H9 (cell line): ENCODE measurements around the gene TARBP1. TPM values are rescaled to one million over a fixed set of nuclear protein-coding genes. Genes with fewer than 3 reads are reported as not detected.

Experiments used
- DNase-seq: peaks from one replicate; pipeline ENCODE4 v3.0.0-alpha.2; 2017
- H2AFZ ChIP-seq: one replicate; pipeline ENCODE4 v1.6.1; 2013; ENCODE audit warnings: mild to moderate bottlenecking, low read length, control low read depth, moderate library complexity
- H2AK5ac ChIP-seq: 2 replicates; pipeline ENCODE4 v1.6.1; 2013; ENCODE audit warnings: low read length, control low read depth, mixed read lengths; ENCODE audit not compliant: insufficient read length
- H2BK120ac ChIP-seq: one replicate; pipeline ENCODE4 v1.6.1; 2013; ENCODE audit warnings: low read depth, mild to moderate bottlenecking, low read length, control low read depth, inconsistent platforms; ENCODE audit not compliant: poor library complexity, severe bottlenecking
- H2BK12ac ChIP-seq: 2 replicates; pipeline ENCODE4 v1.6.1; 2013; ENCODE audit warnings: low read length, control low read depth, mixed read lengths, low read depth; ENCODE audit not compliant: insufficient read length
- H2BK15ac ChIP-seq: 2 replicates; pipeline ENCODE4 v1.6.1; 2013; ENCODE audit warnings: low read depth, low read length, control low read depth
- H2BK20ac ChIP-seq: one replicate; pipeline ENCODE4 v1.6.1; 2013; ENCODE audit warnings: low read depth, mild to moderate bottlenecking, low read length, control low read depth, inconsistent platforms; ENCODE audit not compliant: poor library complexity, severe bottlenecking
- H2BK5ac ChIP-seq: 2 replicates; pipeline ENCODE4 v1.6.1; 2013; ENCODE audit warnings: low read length, control low read depth, mixed read lengths; ENCODE audit not compliant: insufficient read length
- H3K14ac ChIP-seq: 2 replicates; pipeline ENCODE4 v1.6.1; 2013; ENCODE audit warnings: low read length, control low read depth; ENCODE audit not compliant: insufficient read depth
- H3K18ac ChIP-seq: 2 replicates; pipeline ENCODE4 v1.6.1; 2013; ENCODE audit warnings: low read depth, mild to moderate bottlenecking, mixed read lengths, low read length, control low read depth; ENCODE audit not compliant: insufficient read length
- H3K23ac ChIP-seq: 2 replicates; pipeline ENCODE4 v1.6.1; 2013; ENCODE audit warnings: low read length, control low read depth, mixed read lengths, low read depth; ENCODE audit not compliant: insufficient read length
- H3K23me2 ChIP-seq: 2 replicates; pipeline ENCODE4 v1.6.1; 2013; ENCODE audit warnings: low read depth, mild to moderate bottlenecking, mixed read lengths, low read length, control low read depth; ENCODE audit not compliant: insufficient read length, poor library complexity, severe bottlenecking
- H3K27ac ChIP-seq: 2 replicates; pipeline ENCODE4 v1.5.1; 2013; ENCODE audit warnings: low read length, control low read depth, mixed read lengths, low read depth; ENCODE audit not compliant: insufficient read length
- H3K27me3 ChIP-seq: 2 replicates; pipeline ENCODE4 v1.6.1; 2013; ENCODE audit warnings: low read length, control low read depth, inconsistent platforms; ENCODE audit not compliant: insufficient read depth
- H3K4ac ChIP-seq: 2 replicates; pipeline ENCODE4 v1.6.1; 2013; ENCODE audit warnings: low read depth, mild to moderate bottlenecking, control low read depth, inconsistent platforms, low read length, moderate library complexity
- H3K4me1 ChIP-seq: 2 replicates; pipeline ENCODE4 v1.6.1; 2013; ENCODE audit warnings: low read length, control low read depth, inconsistent platforms; ENCODE audit not compliant: insufficient read depth
- H3K4me2 ChIP-seq: 2 replicates; pipeline ENCODE4 v1.6.1; 2013; ENCODE audit warnings: low read length, control low read depth, mixed read lengths; ENCODE audit not compliant: insufficient read length, insufficient read depth
- H3K56ac ChIP-seq: 2 replicates; pipeline ENCODE4 v1.6.1; 2013; ENCODE audit warnings: low read depth, mild to moderate bottlenecking, mixed read lengths, low read length, control low read depth; ENCODE audit not compliant: insufficient read length
- H3K79me1 ChIP-seq: 2 replicates; pipeline ENCODE4 v1.6.1; 2013; ENCODE audit warnings: low read depth, mild to moderate bottlenecking, moderate library complexity, low read length, control low read depth, inconsistent platforms; ENCODE audit not compliant: insufficient read depth, poor library complexity, severe bottlenecking
- H3K79me2 ChIP-seq: 2 replicates; pipeline ENCODE4 v1.6.1; 2013; ENCODE audit warnings: low read length, control low read depth, inconsistent platforms; ENCODE audit not compliant: insufficient read depth
- H3K9ac ChIP-seq: 2 replicates; pipeline ENCODE4 v1.6.1; 2013; ENCODE audit warnings: low read length, control low read depth, mixed read lengths; ENCODE audit not compliant: insufficient read length; ENCODE audit errors: extremely low read depth
- H3K9me3 ChIP-seq: one replicate; pipeline ENCODE4 v1.6.1; 2013; ENCODE audit warnings: low read depth, low read length, inconsistent platforms; ENCODE audit not compliant: control insufficient read depth
- H3T11ph ChIP-seq: one replicate; pipeline ENCODE4 v1.6.1; 2013; ENCODE audit warnings: mild to moderate bottlenecking, low read length, control low read depth, inconsistent platforms
- H4K20me1 ChIP-seq: one replicate; pipeline ENCODE4 v1.6.1; 2013; ENCODE audit not compliant: control insufficient read depth, insufficient read length, insufficient read depth
- H4K5ac ChIP-seq: 2 replicates; pipeline ENCODE4 v1.6.1; 2013; ENCODE audit warnings: low read depth, mild to moderate bottlenecking, mixed read lengths, low read length, control low read depth; ENCODE audit not compliant: insufficient read length
- H4K8ac ChIP-seq: replicated peaks from 2 replicates; pipeline ENCODE4 v1.6.1; 2013; ENCODE audit warnings: low read length, control low read depth, mixed read lengths, low read depth; ENCODE audit not compliant: insufficient read length
- H4K91ac ChIP-seq: 2 replicates; pipeline ENCODE4 v1.6.1; 2013; ENCODE audit warnings: low read depth, mild to moderate bottlenecking, moderate library complexity, mixed read lengths, low read length, control low read depth; ENCODE audit not compliant: insufficient read length
- H3K27ac Mint-ChIP-seq, 3 experiments: 2 replicates in 2 of 3; 3 replicates in 1 of 3; pipeline ENCODE4 v1.8.0; 2020 to 2021; ENCODE audit warnings: mixed read lengths in 3 of 3, mild to moderate bottlenecking in 1 of 3, moderate library complexity in 1 of 3
- H3K27me3 Mint-ChIP-seq: 2 replicates; pipeline ENCODE4 v1.8.0; 2021; ENCODE audit warnings: low read depth, mild to moderate bottlenecking, moderate library complexity, mixed read lengths
- H3K36me3 Mint-ChIP-seq, 3 experiments: 2 replicates in 2 of 3; 3 replicates in 1 of 3; pipeline ENCODE4 v1.8.0; 2020 to 2021; ENCODE audit warnings: low read depth in 3 of 3, mixed read lengths in 3 of 3; ENCODE audit not compliant: insufficient read depth in 1 of 3
- H3K4me1 Mint-ChIP-seq, 2 experiments: 2 replicates each; pipeline ENCODE4 v1.8.0; 2020; ENCODE audit warnings: mixed read lengths in 2 of 2
- H3K4me3 Mint-ChIP-seq, 2 experiments: 2 replicates in 1 of 2; 3 replicates in 1 of 2; pipeline ENCODE4 v1.8.0; 2020 to 2021; ENCODE audit warnings: mild to moderate bottlenecking in 2 of 2, mixed read lengths in 2 of 2, moderate library complexity in 1 of 2
- H3K9me3 Mint-ChIP-seq, 2 experiments: 2 replicates in 1 of 2; 3 replicates in 1 of 2; pipeline ENCODE4 v1.8.0; 2020; ENCODE audit warnings: mild to moderate bottlenecking in 2 of 2, mixed read lengths in 2 of 2, moderate library complexity in 1 of 2
- WGBS: extraction: QIAGEN DNeasy Blood & Tissue Kit; methylation state at CpG from one replicate; pipeline ENCODE4 v1.1.7; 2013; ENCODE audit warnings: missing lambda C conversion rate, low lambda C conversion rate, mixed read lengths; ENCODE audit not compliant: insufficient read length; ENCODE audit errors: extremely low coverage; 5-methylcytosine and 5-hydroxymethylcytosine counted together
- total RNA-seq: library from RNA; stranded (reverse); gene quantifications from 2 replicates; pipeline ENCODE4 v1.2.1, GENCODE V29; 2021
- TF ChIP-seq, protein P1 (sequence below): fragments of 200-600 bp; sonication (generic); conservative IDR thresholded peaks from 3 replicates; pipeline ENCODE4 v1.8.0; 2021; ENCODE audit warnings: antibody characterized with exemption, mild to moderate bottlenecking

Gene TARBP1
- total RNA-seq, 1 experiment from 2014 or later: 20.2 TPM

- DNase-seq: no peak
- peaks cover 14 to 55% (median 55%) of the 10 kb centered on the region in 3 experiments; a peak in 6 of 7 replicates for H3K36me3 Mint-ChIP-seq
- H3K14ac ChIP-seq: no peak overlapping the region
- H3T11ph ChIP-seq: no peak overlapping the region
- H4K8ac ChIP-seq: no peak overlapping the region
- H3K9me3 ChIP-seq: no peaks in the 10 kb centered on the region
- WGBS: no CpG with 5 or more reads among the region's 5 CpGs
- no peak overlapping the region for H3K4ac ChIP-seq
- no peak overlapping the region for H2AFZ ChIP-seq
- H2BK120ac ChIP-seq: no peak overlapping the region
- no peak overlapping the region for H3K23ac ChIP-seq
- TF ChIP-seq, protein P1, sequence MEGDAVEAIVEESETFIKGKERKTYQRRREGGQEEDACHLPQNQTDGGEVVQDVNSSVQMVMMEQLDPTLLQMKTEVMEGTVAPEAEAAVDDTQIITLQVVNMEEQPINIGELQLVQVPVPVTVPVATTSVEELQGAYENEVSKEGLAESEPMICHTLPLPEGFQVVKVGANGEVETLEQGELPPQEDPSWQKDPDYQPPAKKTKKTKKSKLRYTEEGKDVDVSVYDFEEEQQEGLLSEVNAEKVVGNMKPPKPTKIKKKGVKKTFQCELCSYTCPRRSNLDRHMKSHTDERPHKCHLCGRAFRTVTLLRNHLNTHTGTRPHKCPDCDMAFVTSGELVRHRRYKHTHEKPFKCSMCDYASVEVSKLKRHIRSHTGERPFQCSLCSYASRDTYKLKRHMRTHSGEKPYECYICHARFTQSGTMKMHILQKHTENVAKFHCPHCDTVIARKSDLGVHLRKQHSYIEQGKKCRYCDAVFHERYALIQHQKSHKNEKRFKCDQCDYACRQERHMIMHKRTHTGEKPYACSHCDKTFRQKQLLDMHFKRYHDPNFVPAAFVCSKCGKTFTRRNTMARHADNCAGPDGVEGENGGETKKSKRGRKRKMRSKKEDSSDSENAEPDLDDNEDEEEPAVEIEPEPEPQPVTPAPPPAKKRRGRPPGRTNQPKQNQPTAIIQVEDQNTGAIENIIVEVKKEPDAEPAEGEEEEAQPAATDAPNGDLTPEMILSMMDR: no peak
- no peak overlapping the region for H3K27ac ChIP-seq
- no peak overlapping the region for H2BK20ac ChIP-seq
- no peak overlapping the region for H3K27ac Mint-ChIP-seq
- no peak overlapping the region for H4K5ac ChIP-seq
- no peak overlapping the region for H3K9ac ChIP-seq
- no peaks in the 10 kb centered on the region for H3K27me3 ChIP-seq
- no peak overlapping the region for H3K4me2 ChIP-seq
- no peak overlapping the region for H3K56ac ChIP-seq
- 0 out of 4 replicates have a peak, but pooled peaks cover 0 to 2% of the 10 kb centered on the region in 2 experiments for H3K4me1 Mint-ChIP-seq
- no peak overlapping the region for H4K91ac ChIP-seq
- no peaks in the 10 kb centered on the region for H3K9me3 Mint-ChIP-seq
- H3K27me3 Mint-ChIP-seq: no peaks in the 10 kb centered on the region
- no peak overlapping the region for H3K4me3 Mint-ChIP-seq
- no peaks in the 10 kb centered on the region for H3K79me1 ChIP-seq
- H3K23me2 ChIP-seq: no peaks in the 10 kb centered on the region
- H4K20me1 ChIP-seq: no peaks in the 10 kb centered on the region
- no peaks in the 10 kb centered on the region for H3K79me2 ChIP-seq
- H3K4me1 ChIP-seq: no peaks in the 10 kb centered on the region
- no peak overlapping the region for H2BK15ac ChIP-seq
- no peak overlapping the region for H3K18ac ChIP-seq
- no peak overlapping the region for H2AK5ac ChIP-seq
- no peak overlapping the region for H2BK12ac ChIP-seq
- H2BK5ac ChIP-seq: no peak overlapping the region
Measured at GRCh38 chr1:234429434-234429806, 49.6 kb downstream of the TARBP1 start.
